Hematopoietic multipotent progenitor cell treated with erythropoietin and hydrocortisone succinate and interleukin-3 and kit ligand, for 17 days (in vitro differentiated cells): ENCODE measurements around the gene ARHGEF28.

ENCODE experiments used
- DNase-seq: peaks from one replicate; pipeline ENCODE4 v3.0.0-alpha.2; 2015; ENCODE audit warnings: low spot score

The ARHGEF28 gene

DNA sequence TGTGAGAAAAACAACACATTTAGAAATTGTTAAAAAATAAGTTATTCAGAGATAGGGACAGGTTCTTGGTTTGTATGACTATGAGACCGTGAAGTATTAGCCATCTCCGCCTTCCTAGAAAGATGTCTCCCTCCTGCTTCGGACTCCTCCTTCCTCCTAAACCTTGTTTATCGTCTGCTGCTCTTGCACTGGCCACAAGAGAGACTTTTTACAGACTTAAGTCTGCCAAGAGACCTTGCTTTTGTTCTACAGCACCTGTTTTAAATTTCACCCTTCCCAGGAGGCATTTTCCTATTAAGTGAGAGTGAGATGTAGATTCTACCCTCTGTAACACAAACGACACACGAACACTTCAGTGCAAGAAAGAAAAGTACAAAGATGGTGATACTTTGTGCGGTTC, 274.6 kb downstream of the ARHGEF28 start:
- DNase-seq, result no peak

DNA sequence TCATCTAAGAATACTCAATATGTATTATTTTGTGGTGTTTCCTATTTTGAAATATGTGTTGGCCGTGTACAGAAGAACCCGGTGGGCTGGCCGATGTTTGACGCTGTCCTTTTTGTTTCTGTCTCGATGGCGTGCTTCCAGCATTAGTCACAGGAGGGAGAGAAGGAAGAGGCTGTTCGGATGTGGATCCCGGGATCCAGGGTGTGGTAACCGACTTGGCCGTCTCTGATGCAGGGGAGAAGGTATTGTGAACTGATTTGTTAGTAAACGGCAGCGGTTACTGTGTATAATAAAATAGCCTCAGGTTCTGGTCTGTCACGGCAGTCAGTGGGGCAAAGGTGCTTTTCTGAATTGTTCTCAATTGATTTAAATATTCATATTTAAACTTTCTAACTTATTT, 275.0 kb downstream of the ARHGEF28 start:
- no peak for DNase-seq

DNA sequence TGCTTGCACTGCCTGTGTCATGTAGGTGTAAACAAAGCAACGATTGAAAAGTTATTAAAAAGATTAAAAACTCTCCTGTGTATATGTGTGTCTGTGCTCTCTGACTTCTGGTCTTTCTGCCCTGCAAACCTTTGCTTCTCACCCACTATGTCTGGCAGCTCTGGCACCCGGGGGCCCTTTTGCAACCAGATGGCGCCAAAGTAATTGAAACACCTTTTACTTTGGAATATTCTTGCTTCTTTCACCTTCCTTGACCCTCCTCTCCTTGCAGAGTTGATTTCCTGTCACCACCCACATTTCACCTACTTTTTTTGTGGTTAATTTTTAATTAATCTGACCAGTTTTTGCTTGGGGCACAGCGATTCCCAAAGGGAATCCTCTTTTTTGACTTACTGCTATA, 275.5 kb downstream of the ARHGEF28 start:
- no peak for DNase-seq

DNA sequence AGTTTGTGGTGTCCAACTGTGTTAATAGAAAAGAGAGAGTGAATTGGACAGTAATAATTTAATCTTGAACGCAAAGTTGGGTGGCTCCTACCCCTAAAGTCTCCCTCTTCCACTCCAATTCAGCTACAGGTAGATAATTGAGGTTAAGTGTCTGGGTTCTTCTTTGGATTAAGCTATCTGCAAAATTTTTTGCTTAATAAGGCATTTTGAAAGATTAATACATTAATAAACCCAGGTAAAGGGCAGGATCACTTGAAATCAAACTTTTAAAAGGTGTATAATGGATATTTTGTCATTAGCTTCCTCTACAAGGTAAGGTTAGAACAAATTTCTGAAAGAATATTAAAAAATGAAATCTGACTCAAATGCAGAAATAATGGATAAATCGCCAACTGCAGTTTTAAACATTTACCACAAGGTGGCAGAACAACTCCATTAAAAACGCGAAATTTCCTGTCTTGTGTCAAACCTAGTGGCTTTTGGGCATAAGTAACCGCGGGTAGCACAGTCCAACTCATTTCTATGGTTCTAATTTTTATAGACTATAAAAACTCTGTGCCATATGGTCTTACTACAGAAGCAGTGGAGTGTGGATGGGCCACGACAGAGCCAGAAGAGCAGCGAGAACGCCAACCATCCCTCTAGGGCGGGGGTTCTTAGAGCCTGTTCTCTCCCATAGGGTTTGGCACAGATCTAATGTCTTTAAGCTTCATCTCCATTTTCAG, 276.5 kb downstream of the ARHGEF28 start:
- DNase-seq, result peak; percentile 33

DNA sequence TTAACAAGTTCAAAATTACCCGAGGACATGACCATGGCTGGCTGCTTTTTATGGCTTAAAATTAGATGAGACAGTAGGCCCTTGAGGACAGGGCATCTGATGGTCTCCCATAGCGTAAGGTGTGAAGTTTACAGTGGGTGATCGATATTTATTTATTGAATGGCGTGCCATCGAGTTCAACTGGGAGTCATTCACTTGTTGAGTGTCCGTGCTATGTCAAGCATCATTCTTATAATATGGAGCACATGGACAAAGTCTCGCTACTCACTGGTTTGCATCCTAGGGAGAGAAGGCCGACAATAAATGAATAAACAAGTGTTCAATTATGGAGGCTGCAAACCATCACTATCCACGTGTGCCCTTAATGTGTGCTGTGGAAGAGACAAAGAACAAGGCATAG, 277.2 kb downstream of the ARHGEF28 start:
- DNase-seq, result no peak

DNA sequence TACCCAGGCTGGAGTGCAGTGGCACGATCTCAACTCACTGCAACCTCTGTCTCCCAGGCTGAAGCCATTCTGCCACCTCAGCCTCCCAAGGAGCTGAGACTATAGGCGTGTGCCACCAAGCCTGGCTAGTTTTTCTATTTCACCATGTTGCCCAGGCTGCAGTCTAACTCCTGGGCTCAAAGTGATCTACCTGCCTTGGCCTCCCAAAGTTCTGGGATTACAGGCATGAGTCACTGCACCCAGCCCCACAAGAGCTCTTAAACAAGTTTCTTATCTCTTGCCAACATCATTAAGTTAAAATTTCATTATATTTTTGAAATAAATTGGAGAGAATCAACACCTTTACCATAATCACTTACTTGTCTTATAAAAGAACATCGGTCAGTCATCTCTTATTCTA, 280.3 kb downstream of the ARHGEF28 start:
- no peak for DNase-seq

DNA sequence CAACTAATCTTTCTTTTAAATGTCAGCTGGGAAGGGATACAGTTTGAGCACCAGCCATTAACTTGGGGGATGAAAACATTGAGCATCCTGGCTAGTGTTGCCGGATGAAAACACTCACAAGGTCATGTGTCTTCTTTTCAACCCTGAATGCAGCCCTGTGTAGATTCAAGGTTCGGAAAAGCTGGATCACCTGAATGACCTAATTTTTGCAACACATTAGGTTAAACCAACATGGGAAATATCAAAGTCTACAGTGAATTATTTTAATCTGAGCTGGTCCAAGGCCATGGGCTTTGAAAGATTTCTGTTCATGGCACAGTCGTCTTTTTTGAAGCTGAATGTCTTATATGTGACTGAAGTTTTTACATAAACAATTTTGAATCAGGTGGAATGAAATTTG, 281.2 kb downstream of the ARHGEF28 start:
- DNase-seq, result no peak

DNA sequence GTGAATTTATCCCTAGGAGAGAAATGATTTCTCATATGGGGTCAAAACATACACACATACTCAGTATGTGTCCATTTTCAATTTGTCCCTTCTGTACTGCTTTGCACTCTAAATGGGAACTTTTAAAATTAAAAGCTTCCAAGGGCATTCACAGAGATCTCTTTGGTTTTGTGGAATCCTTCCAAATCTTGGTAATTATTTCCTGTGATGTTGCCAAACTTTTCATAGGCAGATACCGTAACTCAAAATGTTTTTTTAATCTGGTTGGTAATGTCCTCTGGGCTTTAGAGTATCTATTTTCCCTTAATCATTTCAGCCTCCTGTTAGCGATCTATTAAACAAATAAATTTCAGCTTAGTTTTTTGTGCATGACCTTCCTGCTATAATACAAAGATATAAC, 282.4 kb downstream of the ARHGEF28 start:
- DNase-seq, result no peak

DNA sequence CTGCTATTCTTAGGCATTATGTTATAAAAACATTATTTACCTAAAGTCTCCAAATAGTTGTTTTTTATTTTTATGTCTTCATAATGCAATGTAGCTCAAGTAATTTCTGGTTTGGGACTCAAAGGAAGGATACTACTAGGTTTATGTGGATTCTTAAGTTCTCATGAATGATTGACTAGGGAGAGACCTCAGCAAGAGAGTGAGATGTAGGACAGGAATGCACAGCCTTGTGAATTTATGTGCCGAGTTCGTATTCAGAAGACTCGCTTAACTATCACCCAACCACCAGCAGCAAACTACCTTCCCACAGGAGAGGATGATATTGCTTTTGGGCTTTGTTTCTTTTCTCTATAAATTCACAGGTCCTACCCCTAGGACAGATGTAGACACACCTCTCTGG, 282.9 kb downstream of the ARHGEF28 start:
- no peak for DNase-seq

DNA sequence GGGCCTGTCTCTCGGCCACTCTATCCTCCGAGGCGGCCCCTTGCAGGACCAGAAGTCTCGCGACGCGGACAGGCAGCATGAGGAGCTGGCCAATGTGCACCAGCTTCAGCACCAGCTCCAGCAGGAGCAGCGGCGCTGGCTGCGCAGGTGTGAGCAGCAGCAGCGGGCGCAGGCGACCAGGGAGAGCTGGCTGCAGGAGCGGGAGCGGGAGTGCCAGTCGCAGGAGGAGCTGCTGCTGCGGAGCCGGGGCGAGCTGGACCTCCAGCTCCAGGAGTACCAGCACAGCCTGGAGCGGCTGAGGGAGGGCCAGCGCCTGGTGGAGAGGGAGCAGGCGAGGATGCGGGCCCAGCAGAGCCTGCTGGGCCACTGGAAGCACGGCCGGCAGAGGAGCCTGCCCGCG, 283.5 kb downstream of the ARHGEF28 start:
- no peak for DNase-seq

DNA sequence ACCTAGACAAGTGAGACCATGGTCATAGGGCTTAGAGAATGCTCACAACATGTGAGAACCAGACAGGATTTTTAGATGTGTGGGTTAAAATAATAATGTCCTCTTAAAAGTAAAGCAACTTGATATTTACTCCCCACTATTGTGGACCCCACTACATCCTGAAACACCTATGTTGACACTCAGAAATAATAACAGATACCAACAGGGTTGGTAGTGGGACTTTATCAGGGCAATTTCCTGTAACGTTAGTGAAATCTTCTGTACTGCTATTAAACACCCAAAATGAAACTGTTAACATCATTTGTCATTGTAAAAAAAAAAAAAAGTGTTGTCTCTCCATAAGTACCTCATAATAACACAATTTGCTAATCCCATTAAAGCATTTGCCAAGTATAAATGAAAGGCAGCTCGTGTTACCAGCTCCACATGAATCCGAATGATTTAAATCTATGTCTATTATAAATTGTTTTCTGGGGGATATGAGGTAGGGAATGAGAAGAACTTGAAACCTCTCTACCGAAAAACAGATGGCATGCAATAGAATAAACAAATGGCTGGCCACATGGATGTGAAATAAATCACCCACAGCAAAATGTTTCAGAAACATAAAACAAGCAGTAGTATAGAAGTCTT, 285.9 kb downstream of the ARHGEF28 start:
- no peak for DNase-seq

DNA sequence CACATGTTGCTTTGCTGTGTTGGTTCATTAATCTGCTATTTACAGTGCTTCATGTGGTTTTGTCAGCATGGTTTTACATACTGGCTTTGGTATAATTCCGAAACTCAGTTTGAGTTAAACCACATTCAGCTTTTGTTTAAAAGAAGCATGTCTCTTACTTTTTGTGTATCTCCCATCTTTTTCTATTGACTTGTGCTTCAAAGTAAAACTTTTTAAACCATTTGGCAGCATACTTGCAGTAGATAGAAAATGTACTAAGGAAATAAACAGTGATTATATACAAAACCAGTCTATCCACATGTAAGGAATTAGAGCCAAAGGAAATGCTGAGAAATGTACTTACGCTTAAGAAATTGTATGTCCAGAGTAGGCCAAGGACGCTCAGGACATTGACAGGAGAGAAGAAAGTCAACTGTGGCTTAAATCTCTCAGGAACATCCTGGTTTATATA, 286.9 kb downstream of the ARHGEF28 start:
- DNase-seq, result no peak

DNA sequence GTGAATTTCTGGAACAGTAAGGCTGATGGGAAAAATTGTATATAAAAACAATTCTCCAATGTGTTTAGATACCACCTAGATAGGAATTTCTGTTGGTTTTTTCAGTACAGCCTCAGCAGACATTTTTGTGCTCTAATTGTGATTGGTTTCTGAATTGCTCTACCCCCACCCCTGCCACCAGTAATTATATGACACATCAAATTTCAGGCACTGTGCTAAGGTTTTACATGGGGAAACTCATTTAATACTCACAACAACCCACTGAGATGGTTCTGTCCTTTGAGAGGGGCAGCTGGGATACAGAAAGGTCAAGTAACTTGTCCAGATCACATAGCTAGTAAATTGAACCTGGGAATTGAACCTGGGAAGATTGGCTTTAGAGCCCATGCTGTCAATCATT, 288.0 kb downstream of the ARHGEF28 start:
- no peak for DNase-seq

DNA sequence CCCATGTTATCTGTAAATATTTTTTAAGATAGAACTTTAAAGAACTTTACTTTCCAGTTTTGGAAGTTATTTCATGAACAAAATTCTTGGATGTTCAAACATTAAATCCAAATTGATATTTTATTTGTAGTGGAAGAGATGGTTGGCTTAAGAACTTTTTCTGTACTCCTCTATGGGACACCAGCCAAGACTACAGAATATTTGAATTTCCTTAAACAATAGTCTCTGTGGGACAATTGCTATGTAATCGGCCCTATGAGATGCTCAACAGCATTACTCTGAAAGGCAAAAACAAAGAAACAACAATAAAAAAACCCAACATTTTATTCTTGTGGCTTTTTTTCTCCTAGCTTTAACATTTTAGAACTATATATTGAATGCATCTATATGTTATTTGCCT, 289.3 kb downstream of the ARHGEF28 start:
- no peak for DNase-seq

DNA sequence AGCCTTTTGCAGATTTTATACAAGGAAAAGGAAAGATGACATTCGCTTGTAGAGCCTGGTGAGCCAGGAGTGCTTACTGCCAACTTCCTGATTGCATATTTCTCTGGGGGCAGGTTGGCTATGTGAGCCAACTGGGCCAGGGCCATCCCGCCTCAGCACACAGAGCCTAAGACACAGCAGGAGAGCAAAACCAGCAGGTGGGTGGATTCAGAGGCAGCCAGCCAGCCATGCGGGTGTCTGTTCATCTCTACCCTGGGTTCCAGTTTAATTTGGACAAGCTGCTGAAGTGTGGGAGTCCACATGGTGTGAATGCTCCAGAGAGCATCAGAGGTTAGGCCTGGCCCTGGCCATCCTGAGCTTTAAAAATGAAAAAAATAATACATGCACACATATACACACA, 291.4 kb downstream of the ARHGEF28 start:
- DNase-seq, result no peak

DNA sequence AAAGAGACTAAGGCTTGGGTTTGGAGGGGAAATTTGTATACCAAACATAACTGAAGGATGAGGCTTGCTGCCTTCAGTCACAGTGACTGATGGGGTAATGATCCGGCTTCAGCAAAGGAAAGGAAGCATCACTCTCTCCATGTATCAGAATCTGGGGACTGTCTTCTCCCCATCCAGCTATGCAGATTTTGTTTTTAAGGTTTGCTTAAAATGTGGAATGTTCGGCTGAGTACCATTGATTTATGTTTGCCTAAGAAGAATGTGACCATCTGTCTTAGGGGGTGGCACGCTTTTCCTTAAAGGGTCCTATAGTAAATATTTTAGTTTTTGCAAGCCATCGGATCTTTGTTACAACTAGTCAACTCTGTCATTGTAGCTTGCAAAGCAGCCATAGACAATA, 291.9 kb downstream of the ARHGEF28 start:
- no peak for DNase-seq

DNA sequence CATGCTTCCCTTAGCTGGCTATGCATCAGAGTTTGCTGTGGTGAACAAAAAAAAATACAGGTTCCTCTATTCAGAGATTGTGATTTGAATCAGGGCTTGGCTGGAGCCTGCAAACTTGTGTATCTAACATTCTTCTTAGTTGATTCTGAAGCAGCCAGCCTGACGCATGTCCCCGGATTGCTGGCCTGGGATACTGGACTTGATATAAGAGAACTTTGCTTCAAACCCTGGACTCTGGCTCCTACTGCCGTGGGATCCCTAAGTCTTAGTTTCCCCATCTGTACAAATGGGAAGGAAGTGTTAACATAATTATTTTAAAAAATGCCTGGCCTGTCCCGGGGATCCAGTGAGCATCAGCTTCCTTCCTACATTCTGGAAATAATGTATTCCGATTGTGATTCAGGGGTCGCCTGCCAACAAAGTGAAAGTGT, 292.8 kb downstream of the ARHGEF28 start:
- DNase-seq, result no peak

DNA sequence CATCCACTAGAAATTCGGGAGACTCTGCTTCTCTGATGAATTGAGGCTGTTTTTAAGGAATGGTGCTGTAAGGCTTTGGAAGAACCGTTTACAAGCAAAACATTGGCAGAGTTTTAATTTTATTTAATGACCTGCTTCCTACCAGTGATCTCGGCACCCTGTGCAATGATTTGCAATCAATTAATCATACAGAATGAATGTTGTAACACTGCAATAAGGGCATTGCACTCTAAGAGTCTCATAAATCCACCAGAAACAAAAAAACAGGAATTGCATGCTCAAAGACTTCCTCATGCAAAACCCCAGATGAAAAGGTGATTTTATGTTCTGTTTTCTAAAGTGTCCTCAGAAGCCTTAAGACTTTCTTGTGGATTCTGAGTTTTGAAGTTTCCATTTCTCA, 295.7 kb downstream of the ARHGEF28 start:
- no peak for DNase-seq

DNA sequence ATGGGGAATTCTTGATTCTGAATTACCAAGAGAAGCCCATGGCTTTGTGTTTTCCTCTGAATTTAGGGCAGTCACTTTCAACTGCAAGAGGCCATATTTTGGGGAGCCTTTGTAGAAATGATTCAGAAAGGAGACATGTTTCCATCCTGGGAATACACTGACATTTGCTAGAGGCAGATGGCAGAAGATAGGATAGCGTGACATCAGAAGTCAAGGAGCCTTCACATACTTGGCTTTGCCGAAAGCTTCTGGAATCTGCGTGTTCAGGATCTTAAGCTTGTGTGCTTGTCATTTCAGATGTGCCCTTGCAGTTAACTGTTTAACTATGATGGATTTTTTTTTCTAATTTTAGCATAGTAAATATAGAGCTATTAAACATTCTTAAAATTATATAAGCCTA, 296.2 kb downstream of the ARHGEF28 start:
- no peak for DNase-seq

DNA sequence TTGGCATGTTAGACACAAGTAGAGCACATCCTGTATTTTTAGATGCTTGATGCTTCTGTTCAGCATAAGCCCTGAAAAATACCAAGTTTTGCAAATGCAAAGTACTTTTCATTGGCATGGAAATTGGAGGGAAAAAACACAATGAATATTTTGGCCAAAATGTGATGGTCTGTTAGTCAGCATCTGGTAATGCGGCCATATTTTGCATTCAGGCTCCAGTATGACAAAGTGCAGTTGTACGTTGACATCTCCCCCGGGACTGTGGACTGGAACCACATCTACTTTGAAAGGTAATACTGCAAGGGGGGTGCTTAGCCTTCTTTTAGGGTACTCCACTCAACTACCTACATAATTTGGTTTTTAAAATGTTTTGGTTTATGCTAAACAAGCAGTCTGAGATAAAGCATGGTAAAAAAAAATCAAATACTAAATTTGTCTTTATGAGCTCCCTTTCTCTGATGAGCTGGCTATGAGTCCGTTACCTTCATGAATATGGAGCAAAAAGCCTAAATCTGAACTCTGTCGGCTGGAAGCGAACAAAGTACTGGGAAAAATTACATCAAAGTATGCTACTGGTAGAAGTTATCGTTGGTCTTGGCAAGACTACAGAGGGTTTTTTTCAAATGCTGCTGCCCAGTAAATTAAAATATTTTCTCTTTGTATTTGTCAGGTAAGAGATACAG, 297.0 kb downstream of the ARHGEF28 start:
- no peak for DNase-seq

DNA sequence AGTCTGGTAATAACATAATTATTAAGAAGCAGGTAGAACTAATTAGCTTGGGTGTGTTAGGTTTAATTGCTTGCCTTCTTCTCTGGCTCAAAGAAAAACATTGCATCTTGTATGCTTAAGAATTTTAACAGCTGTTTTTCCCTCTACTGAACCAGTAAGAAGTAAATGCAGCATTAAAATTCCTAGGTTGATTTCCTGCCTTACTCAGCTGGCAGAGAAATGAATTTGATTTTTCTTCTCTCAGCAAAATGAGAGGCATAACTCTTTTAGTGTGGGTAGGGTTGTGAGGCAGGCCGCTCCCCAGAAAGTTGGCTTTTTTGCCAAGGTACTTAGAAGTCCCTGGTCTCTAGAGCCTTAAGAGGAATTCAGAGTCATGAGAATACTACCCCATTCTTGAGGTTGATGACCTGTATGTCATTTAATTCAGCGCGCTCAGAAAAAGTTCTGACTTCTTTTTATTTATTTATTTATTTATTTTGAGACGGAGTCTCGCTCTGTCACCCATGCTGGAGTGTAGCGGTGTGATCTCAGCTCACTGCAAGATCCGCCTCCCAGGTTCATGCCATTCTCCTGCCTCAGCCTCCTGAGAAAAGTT, 302.6 kb downstream of the ARHGEF28 start:
- no peak for DNase-seq

DNA sequence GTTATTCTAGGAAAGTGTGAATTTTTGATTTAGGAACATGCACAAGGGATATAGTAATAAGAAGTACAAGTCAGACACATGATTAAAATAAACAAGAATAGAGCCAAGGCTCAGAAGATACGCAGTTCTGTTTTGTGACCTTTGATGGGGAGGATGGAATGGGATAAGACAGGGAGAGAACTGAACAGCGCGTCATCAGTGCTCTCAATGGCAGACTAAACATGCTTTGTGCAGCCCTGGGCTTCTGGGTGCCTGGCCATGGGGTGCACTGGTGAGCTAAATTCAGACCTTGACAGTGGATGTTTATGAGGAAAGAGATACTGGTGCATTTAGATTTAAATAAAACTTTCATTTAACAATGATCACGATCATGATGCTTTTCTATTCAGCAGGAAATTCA, 309.7 kb downstream of the ARHGEF28 start:
- no peak for DNase-seq
